ENCODE measurements around the gene KRTAP10-4.

KRTAP10-4 gene

GRCh38 chr21:44618504-44618903 lies 45.0 kb downstream of the KRTAP10-4 start:
- peak; percentile 5 for DNase-seq (ENCODE audit: low spot score)

DNA sequence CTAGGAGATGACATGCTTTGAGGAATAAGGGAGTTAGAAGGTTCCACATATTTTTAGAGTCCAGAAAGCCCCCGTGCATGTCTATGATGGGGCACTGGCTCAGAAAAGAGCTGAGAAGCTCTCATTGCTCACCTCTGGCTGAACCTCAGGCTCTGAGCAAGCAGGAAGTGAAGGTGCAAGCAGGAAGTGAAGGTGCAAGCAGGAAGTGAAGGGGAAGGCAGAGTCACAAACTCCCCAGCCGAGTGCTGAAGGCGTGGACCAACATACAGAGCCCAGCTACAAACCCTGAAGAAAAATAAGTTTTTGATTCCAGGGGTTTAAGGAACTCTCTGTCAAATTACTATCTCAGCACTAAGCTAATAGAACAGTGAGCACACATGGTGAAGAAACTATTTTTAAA lies 45.4 kb downstream of the KRTAP10-4 start:
- no peak for DNase-seq (ENCODE audit: low spot score)

DNA sequence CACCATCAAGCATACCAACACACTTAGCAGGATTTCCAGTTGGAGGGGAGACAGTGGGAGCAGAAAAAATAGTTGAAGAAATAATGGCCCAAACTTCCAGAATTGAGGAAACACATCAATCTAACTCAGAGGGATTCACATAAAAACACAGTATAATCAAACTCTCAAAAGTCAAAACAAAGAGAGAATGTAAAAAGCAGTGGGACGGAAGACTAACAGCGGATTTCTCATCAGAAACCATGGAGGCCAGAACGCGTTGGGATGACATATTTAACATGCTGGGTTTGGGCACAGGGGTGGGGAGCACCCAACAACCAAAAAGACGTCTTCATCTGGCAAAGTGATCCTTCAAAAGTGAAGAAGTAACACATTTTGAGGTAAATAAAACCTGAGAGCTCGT lies 46.4 kb downstream of the KRTAP10-4 start:
- DNase-seq (ENCODE audit: low spot score): no peak

DNA sequence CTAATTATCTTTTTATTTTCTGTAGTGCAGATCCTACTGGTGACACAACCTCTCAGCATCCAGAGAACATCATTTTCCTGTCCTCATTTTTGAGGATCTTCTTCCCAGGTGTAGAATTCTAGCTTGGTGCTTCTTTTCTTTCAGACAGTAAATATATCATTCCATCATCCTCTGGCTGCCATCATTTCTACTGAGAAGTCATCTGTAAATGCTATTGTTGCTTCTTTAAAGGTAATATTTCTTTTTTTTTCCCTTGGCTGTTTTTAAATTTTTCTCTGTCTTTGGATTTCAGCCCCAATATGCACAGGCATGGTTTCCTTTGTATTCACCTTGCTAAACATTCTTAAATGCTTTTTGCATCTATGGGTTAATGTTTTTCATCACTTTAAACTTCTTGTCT lies 50.0 kb downstream of the KRTAP10-4 start:
- DNase-seq (ENCODE audit: low spot score): peak; percentile 8
